HCT116 (cell line): ENCODE measurements around the gene AMZ2. TPM values are rescaled to one million over a fixed set of nuclear protein-coding genes. Genes with fewer than 3 reads are reported as not detected.
A peak's percentile ranks its signal among the peaks of the same experiment; 100 is the strongest.

ENCODE experiments used
- ATAC-seq: fragments of 200-7000 bp; cut with Tn5 transposase; 2 replicates; pipeline ENCODE4 v1.9.1; 2020; ENCODE audit warnings: mild to moderate bottlenecking, moderate library complexity
- BruUV-seq: library from RNA; stranded (reverse); fragments of 400-500 nt; replicated peaks from 2 replicates; lab custom pipeline; 2021; lab: Mats Ljungman, UMichigan
- CTCF ChIA-PET: fragments of 300-600 bp; sonication (Branson Sonifier 250); formaldehyde crosslinking; loops from one replicate; lab custom pipeline; 2021; ENCODE audit warnings: antibody characterized with exemption; lab: Charles Lee
- POLR2A ChIA-PET: fragments of 300-600, 350-600 bp; sonication (Branson Sonifier 250); formaldehyde crosslinking; loops from one replicate; lab custom pipeline; 2021; ENCODE audit warnings: antibody characterized with exemption; lab: Charles Lee
- RAD21 ChIA-PET, 2 experiments: fragments of 300-600 bp; sonication (Branson Sonifier 250); formaldehyde crosslinking; loops; one replicate each; lab custom pipeline; 2023; ENCODE audit warnings: low total read pairs in 2 of 2; ENCODE audit not compliant: uncharacterized antibody in 2 of 2, unreplicated experiment in 2 of 2, low non-redundant PET in 1 of 2; lab: Charles Lee
- DNase-seq: peaks from one replicate; pipeline ENCODE4 v3.0.0-alpha.2; 2010; ENCODE audit warnings: low read depth, low spot score
- H2AFZ ChIP-seq: fragments of 200-600 bp; shearing (Covaris generic), sonication (generic); 2 replicates; pipeline ENCODE4 v1.6.1; 2017; ENCODE audit warnings: low read depth, mixed run types, mixed read lengths, antibody characterized with exemption, low read length; ENCODE audit not compliant: poor library complexity, severe bottlenecking
- H3K27ac ChIP-seq: 2 replicates; pipeline ENCODE4 v1.5.1; 2012; ENCODE audit warnings: low read depth, low read length
- H3K27me3 ChIP-seq: fragments of 200-600 bp; sonication (generic); 2 replicates; pipeline ENCODE4 v1.6.1; 2016; ENCODE audit warnings: mixed run types, low read length, mixed read lengths; ENCODE audit not compliant: insufficient read depth
- H3K36me3 ChIP-seq, 2 experiments: fragments of 200-500 bp in 1 of 2; fragments of 200-600 bp in 1 of 2; sonication (Bioruptor generic) in 1 of 2; sonication (generic) in 1 of 2; 2 replicates each; pipeline versions ENCODE4 v1.5.1 to v1.6.1; 2014 to 2016; ENCODE audit warnings: low read length in 2 of 2, inconsistent platforms in 1 of 2, mixed read lengths in 1 of 2, mixed run types in 1 of 2; ENCODE audit not compliant: insufficient read depth in 2 of 2, control insufficient read depth in 1 of 2
- H3K4me1 ChIP-seq, 2 experiments: fragments of 200-600 bp in 1 of 2; sonication (generic) in 1 of 2; 2 replicates each; pipeline versions ENCODE4 v1.5.1 to v1.6.1; 2012 to 2017; ENCODE audit warnings: low read length in 2 of 2, inconsistent platforms in 1 of 2, mild to moderate bottlenecking in 1 of 2, mixed read lengths in 1 of 2, mixed run types in 1 of 2, moderate library complexity in 1 of 2; ENCODE audit not compliant: insufficient read depth in 2 of 2, control insufficient read depth in 1 of 2
- H3K4me2 ChIP-seq: fragments of 200-600 bp; sonication (generic); 2 replicates; pipeline ENCODE4 v1.6.1; 2017; ENCODE audit warnings: mixed run types, low read length, mixed read lengths
- H3K4me3 ChIP-seq, 2 experiments: fragments of 200-600 bp in 1 of 2; sonication (generic) in 1 of 2; replicated peaks in 1 of 2; 2 replicates each; pipeline ENCODE4 v1.5.1; 2011 to 2016; ENCODE audit warnings: low read length in 2 of 2, control low read depth in 1 of 2, low read depth in 1 of 2, mild to moderate bottlenecking in 1 of 2, mixed read lengths in 1 of 2, mixed run types in 1 of 2
- H3K79me2 ChIP-seq: fragments of 200-600 bp; sonication (generic); 2 replicates; pipeline ENCODE4 v1.6.1; 2017; ENCODE audit warnings: mild to moderate bottlenecking, mixed run types, low read length, moderate library complexity, mixed read lengths; ENCODE audit not compliant: insufficient read depth
- H3K9ac ChIP-seq: fragments of 200-600 bp; sonication (generic); 2 replicates; pipeline ENCODE4 v1.6.1; 2016; ENCODE audit warnings: low read length, mixed read lengths
- H3K9me2 ChIP-seq: fragments of 200-600 bp; sonication (generic), shearing (Covaris generic); 2 replicates; pipeline ENCODE4 v1.6.1; 2017; ENCODE audit warnings: mixed run types, mild to moderate bottlenecking, moderate library complexity; ENCODE audit not compliant: insufficient read depth
- H3K9me3 ChIP-seq, 2 experiments: fragments of 200-500 bp in 1 of 2; fragments of 200-600 bp in 1 of 2; sonication (Bioruptor generic) in 1 of 2; sonication (generic) in 1 of 2; 2 replicates each; pipeline ENCODE4 v1.6.1; 2014 to 2017; ENCODE audit warnings: low read length in 2 of 2, mixed read lengths in 2 of 2, inconsistent platforms in 1 of 2, low read depth in 1 of 2, mild to moderate bottlenecking in 1 of 2, mixed run types in 1 of 2, moderate library complexity in 1 of 2; ENCODE audit not compliant: control insufficient read depth in 1 of 2, insufficient read depth in 1 of 2
- H4K20me1 ChIP-seq: fragments of 200-600 bp; sonication (generic), shearing (Covaris generic); 2 replicates; pipeline ENCODE4 v1.6.1; 2017; ENCODE audit warnings: mixed run types, mild to moderate bottlenecking, moderate library complexity; ENCODE audit not compliant: insufficient read depth
- CEBPB ChIP-seq: IDR thresholded peaks from 2 replicates; pipeline ENCODE4 v1.6.1; 2012; ENCODE audit warnings: low read depth
- EGR1 ChIP-seq: IDR thresholded peaks from 2 replicates; pipeline ENCODE4 v1.6.1; 2012; ENCODE audit warnings: low read depth
- EZH2 ChIP-seq: fragments of 200-600 bp; sonication (generic); IDR thresholded peaks from 2 replicates; pipeline ENCODE4 v1.6.1; 2017; ENCODE audit warnings: antibody characterized with exemption, mixed run types
- FOSL1 ChIP-seq: IDR thresholded peaks from 2 replicates; pipeline ENCODE4 v1.6.1; 2012; ENCODE audit warnings: low read depth
- POLR2AphosphoS5 ChIP-seq: IDR thresholded peaks from 2 replicates; pipeline ENCODE4 v1.6.1; 2011; ENCODE audit warnings: mild to moderate bottlenecking, low read depth, low read length, moderate library complexity
- RAD21 ChIP-seq: IDR thresholded peaks from 2 replicates; pipeline ENCODE4 v1.6.1; 2012; ENCODE audit warnings: low read depth, mild to moderate bottlenecking
- TCF7L2 ChIP-seq: IDR thresholded peaks from 2 replicates; pipeline ENCODE4 v1.7.0; 2011; ENCODE audit warnings: borderline replicate concordance, inconsistent platforms; ENCODE audit not compliant: insufficient read depth, insufficient read length; ENCODE audit errors: extremely low read depth
- YY1 ChIP-seq: IDR thresholded peaks from 2 replicates; pipeline ENCODE4 v1.6.1; 2011; ENCODE audit warnings: low read length, low read depth, moderate library complexity, mild to moderate bottlenecking; ENCODE audit not compliant: insufficient replicate concordance; ENCODE audit errors: extremely low read depth
- ZFX ChIP-seq: fragments of 450-650 bp; IDR thresholded peaks from 2 replicates; pipeline ENCODE4 v1.6.1; 2017
- intact Hi-C: fragments of 100-400 bp; cut with micrococcal nuclease; formaldehyde crosslinking; loops from 2 replicates; pipeline ENCODE4 v1.10.0; 2022
- total RNA-seq: library from RNA; stranded (reverse); gene quantifications from one replicate; pipeline ENCODE4 v1.2.1, GENCODE V29; 2021; ENCODE audit not compliant: unreplicated experiment
- TF ChIP-seq, protein P1 (sequence below), 3 experiments: fragments of 200-600 bp in 1 of 3; sonication (generic) in 1 of 3; IDR thresholded peaks in 2 of 3; conservative IDR thresholded peaks in 1 of 3; 2 replicates each; pipeline ENCODE4 v1.5.1; 2012 to 2017; ENCODE audit warnings: low read depth in 2 of 3, low read length in 2 of 3, antibody characterized with exemption in 1 of 3, borderline replicate concordance in 1 of 3, control low read depth in 1 of 3, mild to moderate bottlenecking in 1 of 3, mixed read lengths in 1 of 3, mixed run types in 1 of 3, moderate library complexity in 1 of 3; ENCODE audit not compliant: insufficient read depth in 1 of 3
- TF ChIP-seq, protein P2 (sequence below): IDR thresholded peaks from 2 replicates; pipeline ENCODE4 v1.6.1; 2011; ENCODE audit warnings: mild to moderate bottlenecking, low read length, moderate library complexity; ENCODE audit not compliant: insufficient replicate concordance; ENCODE audit errors: extremely low read depth
- TF ChIP-seq, protein P3 (sequence below): IDR thresholded peaks from 2 replicates; pipeline ENCODE4 v1.6.1; 2012
- TF ChIP-seq, protein P4 (sequence below): IDR thresholded peaks from 2 replicates; pipeline ENCODE4 v1.6.1; 2012; ENCODE audit warnings: low read depth

Gene AMZ2
- total RNA-seq, 1 experiment from 2014 or later: 131 TPM

DNA sequence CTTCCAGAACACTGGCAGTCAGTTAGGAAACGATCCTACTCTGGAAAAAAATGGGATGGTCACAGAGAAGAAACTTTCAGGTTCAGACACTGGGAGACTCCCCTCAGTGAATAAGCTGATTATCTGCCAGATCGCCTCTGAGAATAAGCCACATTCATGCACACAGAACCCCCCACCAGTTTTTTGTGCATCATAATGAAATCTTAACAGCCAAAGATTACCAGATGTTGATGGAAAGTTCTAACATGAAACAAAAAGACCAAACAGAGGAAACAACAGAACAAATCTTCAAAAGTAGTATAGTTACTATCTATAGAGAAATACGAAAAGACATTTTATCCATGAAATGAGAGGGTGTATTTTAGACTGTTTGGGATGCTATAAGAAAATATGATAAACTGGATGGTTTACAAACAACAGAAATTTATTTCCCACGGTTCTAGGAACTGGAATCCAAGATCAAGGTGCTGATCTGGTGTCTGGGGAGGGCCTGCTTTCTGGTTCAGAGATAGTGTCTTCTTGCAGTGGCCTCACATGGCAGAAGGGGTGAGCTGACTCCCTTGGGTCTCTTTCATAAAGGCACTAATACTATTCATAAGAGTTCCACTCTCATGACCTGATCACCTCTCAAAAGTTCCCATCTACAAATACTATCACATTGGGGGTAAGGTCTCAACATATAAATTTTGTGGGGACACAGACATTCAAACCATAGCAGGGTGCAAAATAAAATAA, 8.0 kb upstream of the AMZ2 start (continued):
- TF ChIP-seq, protein P1, sequence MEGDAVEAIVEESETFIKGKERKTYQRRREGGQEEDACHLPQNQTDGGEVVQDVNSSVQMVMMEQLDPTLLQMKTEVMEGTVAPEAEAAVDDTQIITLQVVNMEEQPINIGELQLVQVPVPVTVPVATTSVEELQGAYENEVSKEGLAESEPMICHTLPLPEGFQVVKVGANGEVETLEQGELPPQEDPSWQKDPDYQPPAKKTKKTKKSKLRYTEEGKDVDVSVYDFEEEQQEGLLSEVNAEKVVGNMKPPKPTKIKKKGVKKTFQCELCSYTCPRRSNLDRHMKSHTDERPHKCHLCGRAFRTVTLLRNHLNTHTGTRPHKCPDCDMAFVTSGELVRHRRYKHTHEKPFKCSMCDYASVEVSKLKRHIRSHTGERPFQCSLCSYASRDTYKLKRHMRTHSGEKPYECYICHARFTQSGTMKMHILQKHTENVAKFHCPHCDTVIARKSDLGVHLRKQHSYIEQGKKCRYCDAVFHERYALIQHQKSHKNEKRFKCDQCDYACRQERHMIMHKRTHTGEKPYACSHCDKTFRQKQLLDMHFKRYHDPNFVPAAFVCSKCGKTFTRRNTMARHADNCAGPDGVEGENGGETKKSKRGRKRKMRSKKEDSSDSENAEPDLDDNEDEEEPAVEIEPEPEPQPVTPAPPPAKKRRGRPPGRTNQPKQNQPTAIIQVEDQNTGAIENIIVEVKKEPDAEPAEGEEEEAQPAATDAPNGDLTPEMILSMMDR (IDR thresholded peaks at IDR 0.05 in 2 of 3, conservative IDR thresholded peaks at IDR 0.05 in 1 of 3; ENCODE audit: borderline replicate concordance in 1 of 3, insufficient read depth in 1 of 3, low read depth in 2 of 3, low read length in 2 of 3): no peak
- TF ChIP-seq, protein P2, sequence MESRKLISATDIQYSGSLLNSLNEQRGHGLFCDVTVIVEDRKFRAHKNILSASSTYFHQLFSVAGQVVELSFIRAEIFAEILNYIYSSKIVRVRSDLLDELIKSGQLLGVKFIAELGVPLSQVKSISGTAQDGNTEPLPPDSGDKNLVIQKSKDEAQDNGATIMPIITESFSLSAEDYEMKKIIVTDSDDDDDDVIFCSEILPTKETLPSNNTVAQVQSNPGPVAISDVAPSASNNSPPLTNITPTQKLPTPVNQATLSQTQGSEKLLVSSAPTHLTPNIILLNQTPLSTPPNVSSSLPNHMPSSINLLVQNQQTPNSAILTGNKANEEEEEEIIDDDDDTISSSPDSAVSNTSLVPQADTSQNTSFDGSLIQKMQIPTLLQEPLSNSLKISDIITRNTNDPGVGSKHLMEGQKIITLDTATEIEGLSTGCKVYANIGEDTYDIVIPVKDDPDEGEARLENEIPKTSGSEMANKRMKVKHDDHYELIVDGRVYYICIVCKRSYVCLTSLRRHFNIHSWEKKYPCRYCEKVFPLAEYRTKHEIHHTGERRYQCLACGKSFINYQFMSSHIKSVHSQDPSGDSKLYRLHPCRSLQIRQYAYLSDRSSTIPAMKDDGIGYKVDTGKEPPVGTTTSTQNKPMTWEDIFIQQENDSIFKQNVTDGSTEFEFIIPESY: no peak

DNA sequence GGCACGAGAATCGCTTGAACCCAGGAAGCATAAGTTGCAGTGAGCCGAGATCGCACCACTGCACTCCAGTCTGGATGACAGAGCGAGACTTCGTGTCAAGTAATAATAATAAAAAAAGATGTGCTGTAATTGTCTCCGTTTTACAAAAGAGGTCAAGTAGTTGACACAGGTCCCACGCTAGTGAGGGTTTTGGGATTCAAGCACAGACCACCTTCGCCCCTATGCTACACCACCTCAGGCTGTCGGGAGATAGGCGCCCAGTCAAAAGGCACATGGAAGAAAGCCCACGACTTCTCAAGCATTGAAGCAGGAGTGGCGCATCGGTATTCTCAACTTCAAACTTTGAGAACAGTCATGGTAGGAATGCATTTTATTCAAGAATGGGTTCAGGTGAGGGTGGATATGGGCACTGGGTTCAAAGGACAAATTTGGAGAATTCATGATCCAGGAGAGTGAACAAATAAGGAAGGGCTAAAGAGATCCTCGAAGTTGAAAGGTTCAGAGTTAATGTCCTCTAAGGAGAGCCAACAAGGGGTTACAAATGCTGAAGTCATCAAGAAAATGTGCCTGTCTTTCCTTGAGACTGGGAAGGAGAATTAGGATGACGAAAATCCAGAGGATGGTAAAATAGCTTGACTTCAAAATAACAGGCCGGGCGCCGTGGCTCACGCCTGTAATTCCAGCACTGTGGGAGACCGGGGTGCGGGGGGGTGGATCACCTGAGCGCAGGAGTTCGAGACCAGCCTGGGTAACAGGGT, 1.4 kb upstream of the AMZ2 start:
- H3K9me2 ChIP-seq: no peaks in the 10 kb centered on the region
- CTCF ChIA-PET: interaction anchor here (0.7 to 2.9 kb wide), 3 partner anchors 74 to 278 kb away, joined by 3 to 9 read pairs (median 3); no protein-coding TSS in a partner anchor
- H3K27me3 ChIP-seq: no peaks in the 10 kb centered on the region
- DNase-seq (no peak), ATAC-seq (no peak)
- intact Hi-C loops: loop anchor here (1.0 to 5.0 kb wide), 2 partner anchors 41 to 191 kb away; no protein-coding TSS in a partner anchor
- peak overlapping the region; percentile 90 for H3K9ac ChIP-seq
- no peak overlapping the region for H2AFZ ChIP-seq
- H3K4me3 ChIP-seq: peak overlapping the region; percentile 62 to 67
- H3K4me1 ChIP-seq: peaks cover 14 to 29% of the 10 kb centered on the region in 2 experiments; a peak in 3 of 4 replicates
- H3K27ac ChIP-seq: peak overlapping the region; percentile 91; the same call in 1 of the 2 replicates
- no peaks in the 10 kb centered on the region for H3K9me3 ChIP-seq
- RAD21 ChIA-PET: no interaction called here
- no TSS peak for BruUV-seq
- no peaks in the 10 kb centered on the region for H4K20me1 ChIP-seq
- H3K4me2 ChIP-seq: peak overlapping the region; percentile 79
- POLR2A ChIA-PET: interaction anchor here (1.0 to 1.6 kb wide), 3 partner anchors 14 to 212 kb away, joined by 4 to 6 read pairs (median 6); no protein-coding TSS in a partner anchor
- H3K36me3 ChIP-seq: peaks cover 0 to 6% of the 10 kb centered on the region in 2 experiments; a peak in 3 of 4 replicates
- H3K79me2 ChIP-seq: peaks cover 12% of the 10 kb centered on the region
- TF ChIP-seq CEBPB (no peak), TCF7L2 (no peak), EGR1 (no peak), RAD21 (no peak), FOSL1 (no peak), POLR2AphosphoS5 (no peak), YY1 (no peak), ZFX (no peak), EZH2 (no peak)
- TF ChIP-seq, protein P3, sequence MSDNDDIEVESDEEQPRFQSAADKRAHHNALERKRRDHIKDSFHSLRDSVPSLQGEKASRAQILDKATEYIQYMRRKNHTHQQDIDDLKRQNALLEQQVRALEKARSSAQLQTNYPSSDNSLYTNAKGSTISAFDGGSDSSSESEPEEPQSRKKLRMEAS: no peak
- TF ChIP-seq, protein P4, sequence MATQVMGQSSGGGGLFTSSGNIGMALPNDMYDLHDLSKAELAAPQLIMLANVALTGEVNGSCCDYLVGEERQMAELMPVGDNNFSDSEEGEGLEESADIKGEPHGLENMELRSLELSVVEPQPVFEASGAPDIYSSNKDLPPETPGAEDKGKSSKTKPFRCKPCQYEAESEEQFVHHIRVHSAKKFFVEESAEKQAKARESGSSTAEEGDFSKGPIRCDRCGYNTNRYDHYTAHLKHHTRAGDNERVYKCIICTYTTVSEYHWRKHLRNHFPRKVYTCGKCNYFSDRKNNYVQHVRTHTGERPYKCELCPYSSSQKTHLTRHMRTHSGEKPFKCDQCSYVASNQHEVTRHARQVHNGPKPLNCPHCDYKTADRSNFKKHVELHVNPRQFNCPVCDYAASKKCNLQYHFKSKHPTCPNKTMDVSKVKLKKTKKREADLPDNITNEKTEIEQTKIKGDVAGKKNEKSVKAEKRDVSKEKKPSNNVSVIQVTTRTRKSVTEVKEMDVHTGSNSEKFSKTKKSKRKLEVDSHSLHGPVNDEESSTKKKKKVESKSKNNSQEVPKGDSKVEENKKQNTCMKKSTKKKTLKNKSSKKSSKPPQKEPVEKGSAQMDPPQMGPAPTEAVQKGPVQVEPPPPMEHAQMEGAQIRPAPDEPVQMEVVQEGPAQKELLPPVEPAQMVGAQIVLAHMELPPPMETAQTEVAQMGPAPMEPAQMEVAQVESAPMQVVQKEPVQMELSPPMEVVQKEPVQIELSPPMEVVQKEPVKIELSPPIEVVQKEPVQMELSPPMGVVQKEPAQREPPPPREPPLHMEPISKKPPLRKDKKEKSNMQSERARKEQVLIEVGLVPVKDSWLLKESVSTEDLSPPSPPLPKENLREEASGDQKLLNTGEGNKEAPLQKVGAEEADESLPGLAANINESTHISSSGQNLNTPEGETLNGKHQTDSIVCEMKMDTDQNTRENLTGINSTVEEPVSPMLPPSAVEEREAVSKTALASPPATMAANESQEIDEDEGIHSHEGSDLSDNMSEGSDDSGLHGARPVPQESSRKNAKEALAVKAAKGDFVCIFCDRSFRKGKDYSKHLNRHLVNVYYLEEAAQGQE: no peak
